ENCODE data around the gene CENATAC. TPM values are rescaled to one million over a fixed set of nuclear protein-coding genes. Genes with fewer than 3 reads are reported as not detected.
"Not testable (repeated sequence)": the region's sequence is repeated elsewhere in the genome, so short reads cannot be mapped to it uniquely, and the experiment has no call there.

CENATAC gene
- total and polyA plus RNA-seq, 10 donors, result 27.0 to 86.2 (median 65.8) TPM

DNA sequence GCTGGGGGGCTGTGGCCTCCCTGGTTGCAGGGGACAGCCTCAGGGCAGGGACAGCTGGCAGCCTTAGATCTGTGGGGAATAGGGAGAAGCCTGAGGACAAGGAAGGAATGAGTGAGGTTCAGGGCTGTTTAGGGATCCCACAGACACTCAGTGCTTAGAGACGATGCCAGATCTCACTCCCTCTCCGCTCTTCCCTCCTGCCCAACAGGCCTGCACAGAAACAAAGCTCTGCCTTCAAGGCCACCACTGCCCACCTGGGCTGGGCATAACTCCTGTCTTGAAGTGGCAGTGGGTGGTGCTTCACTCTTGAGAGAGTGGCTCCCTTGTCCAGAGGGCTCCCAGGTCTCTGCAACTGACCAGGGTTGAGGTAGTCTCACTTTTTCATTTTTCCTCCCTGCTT lies 13.1 kb upstream of the CENATAC start:
- no peak for TF ChIP-seq POLR2A (IDR thresholded peaks at IDR 0.05)
- TF ChIP-seq, protein P1, sequence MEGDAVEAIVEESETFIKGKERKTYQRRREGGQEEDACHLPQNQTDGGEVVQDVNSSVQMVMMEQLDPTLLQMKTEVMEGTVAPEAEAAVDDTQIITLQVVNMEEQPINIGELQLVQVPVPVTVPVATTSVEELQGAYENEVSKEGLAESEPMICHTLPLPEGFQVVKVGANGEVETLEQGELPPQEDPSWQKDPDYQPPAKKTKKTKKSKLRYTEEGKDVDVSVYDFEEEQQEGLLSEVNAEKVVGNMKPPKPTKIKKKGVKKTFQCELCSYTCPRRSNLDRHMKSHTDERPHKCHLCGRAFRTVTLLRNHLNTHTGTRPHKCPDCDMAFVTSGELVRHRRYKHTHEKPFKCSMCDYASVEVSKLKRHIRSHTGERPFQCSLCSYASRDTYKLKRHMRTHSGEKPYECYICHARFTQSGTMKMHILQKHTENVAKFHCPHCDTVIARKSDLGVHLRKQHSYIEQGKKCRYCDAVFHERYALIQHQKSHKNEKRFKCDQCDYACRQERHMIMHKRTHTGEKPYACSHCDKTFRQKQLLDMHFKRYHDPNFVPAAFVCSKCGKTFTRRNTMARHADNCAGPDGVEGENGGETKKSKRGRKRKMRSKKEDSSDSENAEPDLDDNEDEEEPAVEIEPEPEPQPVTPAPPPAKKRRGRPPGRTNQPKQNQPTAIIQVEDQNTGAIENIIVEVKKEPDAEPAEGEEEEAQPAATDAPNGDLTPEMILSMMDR (IDR thresholded peaks at IDR 0.05 in 8 of 11, conservative IDR thresholded peaks at IDR 0.05 in 3 of 11), result no peak
- TF ChIP-seq POLR2AphosphoS5 (IDR thresholded peaks at IDR 0.05), result no peak
- no peaks in the 10 kb centered on the region for H3K9me3 ChIP-seq
- no peaks in the 10 kb centered on the region for H3K36me3 ChIP-seq
- H3K4me3 ChIP-seq, result no peak overlapping the region
- intact Hi-C loops (cut with DNase I; ENCODE audit: low total_unique reads), result no loop called here
- H3K27me3 ChIP-seq (replicated peaks in 1 of 7), result peaks cover 0 to 4% (median 0%) of the 10 kb centered on the region in 7 donors
- peaks cover 0 to 11% (median 4%) of the 10 kb centered on the region in 6 donors for H3K4me1 ChIP-seq
- 84 to 92% (median 88%) methylated on average over 2 of the region's 2 CpGs for WGBS, 5 donors
- DNase-seq, result no peak
- no peak overlapping the region for H3K27ac ChIP-seq

DNA sequence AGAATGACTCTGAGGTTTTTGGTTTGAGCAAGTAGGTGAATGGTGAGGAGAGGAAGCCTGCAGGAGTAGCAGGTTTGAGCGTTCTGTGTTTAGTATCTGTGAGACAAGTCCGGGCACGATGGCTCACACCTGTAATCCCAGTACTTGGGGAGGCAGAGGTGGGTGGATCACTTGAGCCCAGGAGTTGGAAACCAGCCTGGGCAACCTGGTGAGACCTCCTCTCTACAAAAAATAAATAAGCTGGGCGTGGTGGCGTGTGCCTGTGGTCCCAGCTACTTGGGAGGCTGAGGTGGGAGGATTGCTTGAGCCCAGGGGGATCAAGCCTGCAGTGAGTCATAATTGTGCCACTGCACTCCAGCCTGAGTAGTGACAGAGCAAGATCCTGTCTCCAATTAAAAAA lies 9.7 kb upstream of the CENATAC start:
- TF ChIP-seq, protein P1 (IDR thresholded peaks at IDR 0.05 in 8 of 11, conservative IDR thresholded peaks at IDR 0.05 in 3 of 11), result no peak
- TF ChIP-seq POLR2AphosphoS5 (IDR thresholded peaks at IDR 0.05) (no peak), POLR2A (IDR thresholded peaks at IDR 0.05) (no peak)
- H3K4me3 ChIP-seq, result no peak overlapping the region
- WGBS, 5 donors, result 91 to 96% (median 93%) methylated on average over 5 of the region's 5 CpGs

DNA sequence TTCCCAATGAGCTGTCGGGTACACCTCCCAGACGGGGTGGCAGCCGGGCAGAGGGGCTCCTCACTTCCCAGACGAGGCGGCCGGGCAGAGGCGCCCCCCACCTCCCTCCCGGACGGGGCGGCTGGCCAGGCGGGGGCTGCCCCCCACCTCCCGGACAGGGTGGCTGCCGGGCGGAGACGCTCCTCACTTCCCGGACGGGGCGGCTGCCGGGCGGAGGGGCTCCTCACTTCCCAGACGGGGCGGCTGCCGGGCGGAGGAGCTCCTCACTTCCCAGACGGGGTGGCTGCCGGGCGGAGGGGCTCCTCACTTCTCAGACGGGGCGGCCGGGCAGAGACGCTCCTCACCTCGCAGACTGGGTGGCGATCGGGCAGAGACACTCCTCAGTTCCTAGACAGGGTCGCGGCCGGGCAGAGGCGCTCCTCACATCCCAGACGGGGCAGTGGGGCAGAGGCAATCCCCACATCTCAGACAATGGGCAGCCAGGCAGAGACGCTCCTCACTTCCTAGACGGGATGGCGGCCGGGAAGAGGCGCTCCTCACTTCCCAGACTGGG lies 6.4 kb upstream of the CENATAC start:
- peak; percentile 29 for DNase-seq
- intact Hi-C loops (cut with DNase I; ENCODE audit: low total_unique reads), result not testable (repeated sequence)
- WGBS, 5 donors, result 94 to 98% (median 96%) methylated on average over 23 to 44 of the region's 44 CpGs

More for the DNA sequence above, 9.7 kb upstream of the CENATAC start:
- Histone ChIP-seq H3K27ac (no peak overlapping the region), H3K27me3 (replicated peaks in 1 of 7) (no peaks in the 10 kb centered on the region), H3K4me1 (no peaks in the 10 kb centered on the region), H3K9me3 (no peaks in the 10 kb centered on the region), H3K36me3 (no peaks in the 10 kb centered on the region)
- intact Hi-C loops (cut with DNase I; ENCODE audit: low total_unique reads), result no loop called here
- DNase-seq, result peak; percentile 17

DNA sequence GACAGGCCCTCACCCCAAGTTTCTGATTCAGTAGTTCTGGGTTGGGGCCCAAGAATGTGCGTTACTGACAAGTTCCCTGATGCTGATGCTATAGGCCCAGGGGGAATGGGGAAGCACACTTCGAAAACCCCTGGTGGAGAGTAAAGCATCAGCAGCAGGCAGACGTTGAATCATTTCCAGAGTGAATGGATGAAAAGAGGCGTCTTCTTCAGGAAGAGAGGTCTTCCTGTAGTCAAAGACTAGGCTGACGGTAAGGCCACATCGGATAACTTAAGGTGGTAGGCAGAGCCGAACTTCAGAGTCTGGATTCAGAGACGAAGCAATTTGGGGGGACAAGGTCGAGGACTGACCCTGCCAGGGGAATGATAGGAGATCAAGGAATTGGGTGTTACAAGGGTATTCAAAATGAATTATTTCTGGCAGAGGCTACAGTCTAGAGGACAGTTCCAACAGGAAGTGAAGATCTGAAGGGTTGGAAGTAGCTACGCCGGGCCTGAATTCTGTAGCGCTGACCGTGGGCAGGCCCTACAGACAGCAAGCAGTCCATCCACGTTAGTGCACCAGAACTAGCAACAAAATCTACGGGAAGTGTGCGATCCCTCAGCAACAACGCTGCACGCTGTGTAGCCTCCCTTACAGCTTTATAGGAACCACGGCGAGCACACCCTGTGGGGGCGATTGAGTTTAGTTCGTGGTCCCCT lies 862 bp upstream of the CENATAC start:
- peak overlapping the region; percentile 67 to 90 (median 86) for H3K27ac ChIP-seq
- DNase-seq, result peak; percentile 73
- H3K9me3 ChIP-seq, result no peaks in the 10 kb centered on the region
- H3K4me3 ChIP-seq, result peak overlapping the region; percentile 62 to 87 (median 81)
- peaks cover 0 to 31% (median 15%) of the 10 kb centered on the region in 6 donors for H3K36me3 ChIP-seq
- WGBS, 5 donors, result 6 to 9% (median 8%) methylated on average over 22 of the region's 22 CpGs
- peaks cover 17 to 53% (median 35%) of the 10 kb centered on the region in 6 donors for H3K4me1 ChIP-seq
- no peaks in the 10 kb centered on the region for H3K27me3 ChIP-seq (replicated peaks in 1 of 7)
- TF ChIP-seq, protein P1 (IDR thresholded peaks at IDR 0.05 in 8 of 11, conservative IDR thresholded peaks at IDR 0.05 in 3 of 11), result peak in 2 of 11 experiments; percentile 19 to 28
- TF ChIP-seq POLR2AphosphoS5 (IDR thresholded peaks at IDR 0.05) (no peak), POLR2A (IDR thresholded peaks at IDR 0.05) (no peak)
- intact Hi-C loops (cut with DNase I; ENCODE audit: low total_unique reads), result no loop called here

More for the DNA sequence above, 6.4 kb upstream of the CENATAC start:
- not testable (repeated sequence) for H3K27me3 ChIP-seq (replicated peaks in 1 of 7); H3K4me1 ChIP-seq; H3K4me3 ChIP-seq; H3K27ac ChIP-seq; H3K9me3 ChIP-seq; H3K36me3 ChIP-seq
